GM19395 (cell line): ENCODE data around the gene PDSS2.
A peak's percentile ranks its signal among the peaks of the same experiment; 100 is the strongest.
"Not testable (repeated sequence)": the region's sequence is repeated elsewhere in the genome, so short reads cannot be mapped to it uniquely, and the experiment has no call there.

ENCODE experiments used
- ATAC-seq: cut with Tn5 transposase; IDR thresholded peaks from one replicate; pipeline ENCODE4 v1.9.1; 2021; ENCODE audit warnings: mild to moderate bottlenecking, moderate library complexity; ENCODE audit not compliant: unreplicated experiment

The PDSS2 gene

DNA sequence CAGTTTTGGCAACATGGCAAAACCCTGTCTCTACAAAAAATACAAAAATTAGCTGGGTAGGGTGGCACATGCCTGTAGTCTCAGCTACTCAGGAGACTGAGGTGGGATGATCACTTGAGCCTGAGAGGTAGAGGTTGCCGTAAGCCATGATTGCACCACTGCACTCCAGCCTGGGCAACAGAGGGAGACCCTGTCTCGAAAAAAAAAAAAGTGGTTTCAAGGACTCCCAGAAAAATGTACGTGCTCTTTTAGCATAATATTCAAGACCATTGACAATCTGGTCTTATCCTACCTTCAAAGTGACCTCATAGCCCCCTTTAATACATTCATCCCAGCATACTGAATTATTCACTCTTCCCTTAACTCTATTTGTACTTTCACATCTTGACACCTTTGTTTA, 16.0 kb upstream of the PDSS2 start:
- ATAC-seq = not testable (repeated sequence)

- ATAC-seq = no peak
Measured at GRCh38 chr6:107473660-107474059, 14.3 kb upstream of the PDSS2 start.

- no peak for ATAC-seq
Measured at GRCh38 chr6:107470364-107470763, 11.0 kb upstream of the PDSS2 start.

- no peak for ATAC-seq
Measured at GRCh38 chr6:107466062-107466461, 6.7 kb upstream of the PDSS2 start.

GRCh38 chr6:107460083-107460631, 793 bp upstream of the PDSS2 start:
- no peak for ATAC-seq

- peak; percentile 32 for ATAC-seq
Measured at GRCh38 chr6:107458672-107459282, 587 bp downstream of the PDSS2 start.

GRCh38 chr6:107448776-107449175, 10.6 kb downstream of the PDSS2 start:
- no peak for ATAC-seq

GRCh38 chr6:107447663-107448216, 11.6 kb downstream of the PDSS2 start:
- ATAC-seq = no peak

DNA sequence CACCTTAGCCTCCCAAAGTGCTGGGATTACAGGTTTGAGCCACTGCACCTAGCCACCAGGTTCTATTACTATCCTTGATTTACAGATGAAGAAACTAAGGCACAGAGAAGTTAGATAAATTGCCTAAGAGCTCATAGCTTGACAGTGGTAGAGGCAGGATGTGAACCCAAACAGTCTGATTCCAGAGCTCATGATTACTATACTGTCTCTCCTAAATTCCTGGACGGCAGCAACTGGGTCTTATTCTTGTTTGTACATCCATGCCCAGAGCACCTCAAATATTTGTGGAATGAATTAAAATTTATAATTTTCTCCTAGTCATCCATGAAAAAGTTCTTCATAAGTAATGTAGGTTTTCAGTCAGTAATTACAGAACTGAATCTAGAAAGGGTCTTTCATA, 15.1 kb downstream of the PDSS2 start:
- ATAC-seq = no peak

DNA sequence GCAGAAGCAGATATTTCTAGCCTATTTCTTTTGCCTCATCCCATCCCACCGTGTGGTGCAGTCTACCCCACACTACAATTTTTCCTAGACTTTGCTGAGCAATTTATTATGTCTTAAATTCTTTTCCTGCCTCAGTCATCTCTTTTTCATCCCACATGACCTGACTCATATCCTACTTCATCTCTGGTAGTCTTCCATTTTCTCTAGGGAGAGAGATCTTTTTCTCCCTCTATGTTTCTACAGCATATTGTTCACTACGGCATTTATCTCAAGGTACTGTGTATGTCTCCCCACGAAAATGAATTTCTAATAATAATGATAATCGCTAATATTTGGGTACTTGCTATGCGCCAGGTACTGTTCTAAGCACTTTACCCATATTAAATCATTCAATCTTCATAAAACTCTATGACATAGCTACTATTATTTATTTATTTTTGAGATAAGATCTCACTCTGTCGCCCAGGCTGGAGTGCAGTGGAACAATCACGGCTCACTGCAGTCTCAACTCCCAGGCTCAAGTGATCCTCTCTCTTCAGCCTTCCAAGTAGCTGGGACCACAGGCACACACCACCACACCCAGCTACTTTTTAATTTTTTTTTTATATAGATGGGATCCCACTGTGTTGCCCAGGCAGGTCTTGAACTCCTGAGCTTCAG, 15.6 kb downstream of the PDSS2 start:
- no peak for ATAC-seq

DNA sequence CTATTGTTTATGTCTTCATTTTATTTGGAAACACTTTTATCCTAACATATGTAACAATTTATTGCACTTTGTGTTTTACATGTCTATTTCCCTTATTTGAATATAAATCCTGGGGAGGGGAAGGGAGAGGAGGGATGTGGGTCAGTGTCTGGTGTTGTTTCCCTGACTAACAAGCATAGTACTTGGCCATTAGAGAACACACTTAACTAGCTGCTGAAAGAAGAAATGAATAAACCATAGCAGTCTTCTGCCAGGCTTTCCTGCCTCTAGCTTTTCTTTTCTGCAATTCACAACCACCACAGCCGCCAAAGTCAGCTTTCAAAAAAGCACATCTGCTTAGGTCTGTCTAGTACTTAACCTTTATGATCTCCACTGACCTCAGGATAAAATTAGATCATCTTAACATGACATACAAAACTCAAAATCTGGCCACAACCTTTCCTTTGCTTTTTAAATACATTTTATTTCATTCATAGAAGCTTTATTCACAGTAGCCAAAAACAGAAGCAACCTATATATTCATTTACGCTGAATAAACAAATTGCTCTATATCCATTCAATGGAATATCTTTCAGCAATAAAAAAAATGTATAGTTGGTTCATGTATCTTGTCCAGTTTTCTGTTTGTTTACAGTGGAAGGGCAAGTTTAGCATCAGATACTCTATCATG, 16.3 kb downstream of the PDSS2 start:
- no peak for ATAC-seq

DNA sequence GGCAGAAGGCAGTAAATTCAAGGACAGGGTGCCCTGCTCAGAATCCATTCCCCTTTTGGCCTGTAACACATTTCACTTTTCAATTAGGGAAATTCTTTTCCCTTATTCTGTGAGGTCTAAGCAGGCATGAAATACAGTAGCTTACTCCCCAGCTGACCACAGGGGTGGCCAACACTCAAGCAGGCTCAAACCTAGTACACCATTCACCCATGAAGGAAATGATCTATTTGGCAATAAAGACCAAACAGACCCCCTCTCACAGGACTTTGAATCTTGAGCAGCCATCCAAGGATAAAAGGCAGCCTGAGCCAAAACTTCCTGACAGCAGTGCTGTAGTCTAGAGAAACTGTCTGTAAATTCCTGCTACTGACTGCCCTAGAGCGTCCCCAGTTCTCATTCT, 17.7 kb downstream of the PDSS2 start:
- no peak for ATAC-seq

DNA sequence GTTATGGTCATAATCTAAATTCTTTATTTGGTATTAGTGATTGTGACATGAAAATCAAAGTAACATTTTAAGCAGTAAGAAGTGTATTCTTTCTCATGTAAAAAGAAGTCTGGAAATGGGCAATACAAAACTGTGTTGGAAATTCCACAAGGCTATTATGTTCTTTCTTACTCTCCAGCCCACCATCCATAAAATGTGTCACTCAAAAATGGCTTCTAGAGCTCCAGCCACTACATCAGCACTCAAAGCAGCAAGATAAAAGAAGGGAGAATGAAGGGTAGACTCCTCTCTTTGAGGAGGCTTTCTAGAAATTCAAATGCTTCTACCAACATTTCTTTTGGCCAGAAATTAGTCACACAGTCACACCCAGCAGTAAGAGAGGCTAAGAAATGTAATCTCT, 18.4 kb downstream of the PDSS2 start:
- no peak for ATAC-seq

DNA sequence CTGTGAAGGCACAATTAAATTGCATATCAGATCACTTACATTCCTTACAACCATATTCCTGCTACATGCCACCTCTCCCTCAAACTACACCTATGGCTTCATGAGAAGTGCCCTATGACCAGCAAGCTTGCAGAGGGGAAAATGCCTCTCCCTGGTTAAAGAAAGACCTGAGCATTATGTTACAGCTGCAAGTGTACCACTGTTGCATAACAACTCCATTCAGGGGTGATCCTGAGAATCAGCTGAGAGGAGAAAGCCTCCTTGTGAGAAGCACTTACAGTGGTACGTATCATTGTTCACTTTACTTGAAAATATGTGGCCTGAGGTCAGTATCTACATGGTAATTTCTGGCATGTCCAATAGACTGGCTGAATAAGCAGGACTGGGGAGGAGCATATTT, 20.0 kb downstream of the PDSS2 start:
- no peak for ATAC-seq

DNA sequence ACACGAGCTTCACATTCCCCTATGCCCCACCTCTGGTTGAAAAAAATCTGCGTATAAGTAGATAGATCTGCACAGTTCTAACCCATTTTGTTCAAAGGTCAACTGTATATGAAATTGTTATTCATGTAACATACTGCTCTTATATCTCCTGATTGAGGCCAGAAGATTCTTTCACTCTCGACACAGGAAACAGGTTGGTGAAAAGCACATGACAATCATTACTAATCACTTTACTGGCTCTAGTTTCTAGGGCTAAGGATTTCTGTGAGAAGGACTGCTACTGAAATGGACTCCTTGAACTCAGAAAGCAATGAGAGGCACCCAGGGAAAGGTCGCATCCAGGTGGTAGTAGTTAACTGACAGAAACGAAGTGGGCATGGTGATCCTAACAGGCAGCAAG, 21.7 kb downstream of the PDSS2 start:
- ATAC-seq = no peak

GRCh38 chr6:107436881-107437280, 22.5 kb downstream of the PDSS2 start:
- no peak for ATAC-seq

- no peak for ATAC-seq
Measured at GRCh38 chr6:107435798-107436197, 23.6 kb downstream of the PDSS2 start.

DNA sequence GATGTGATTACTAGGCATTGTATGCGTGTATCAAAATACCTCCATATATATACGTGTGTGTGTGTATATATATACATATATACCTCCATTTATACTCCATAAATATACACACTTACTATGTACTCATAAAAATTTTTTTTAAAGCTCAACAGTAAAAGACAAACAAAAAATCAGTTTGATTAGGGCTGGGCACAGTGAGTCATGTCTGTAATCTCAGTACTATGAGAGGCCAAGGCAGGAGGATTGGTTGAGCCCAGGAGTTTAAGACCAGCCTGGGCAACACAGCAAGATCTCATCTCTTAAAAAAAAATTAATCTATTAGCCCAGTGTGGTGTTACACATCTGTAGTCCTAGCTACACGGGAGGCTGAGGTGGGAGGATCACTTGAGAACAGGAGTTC, 24.6 kb downstream of the PDSS2 start:
- ATAC-seq = no peak

DNA sequence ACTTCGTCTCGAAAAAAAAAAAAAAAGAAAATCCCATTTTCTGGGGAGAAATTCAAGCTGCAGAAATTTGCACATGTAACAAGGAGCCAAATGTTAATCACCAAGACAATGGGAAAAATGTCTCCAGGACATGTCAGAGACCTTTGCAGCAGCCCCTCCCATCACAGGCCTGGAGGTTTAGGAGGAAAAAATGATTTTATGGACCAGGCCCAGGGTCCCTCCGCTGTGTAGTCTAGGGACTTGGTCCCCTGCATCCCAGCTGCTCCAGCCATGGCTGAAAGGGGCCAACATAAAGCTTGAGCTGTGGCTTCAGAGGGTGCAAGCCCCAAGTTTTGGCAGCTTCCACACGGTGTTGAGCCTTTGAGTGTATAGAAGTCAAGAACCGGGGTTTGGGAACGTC, 33.4 kb downstream of the PDSS2 start:
- not testable (repeated sequence) for ATAC-seq

GRCh38 chr6:107423474-107423990, 35.8 kb downstream of the PDSS2 start:
- ATAC-seq = no peak

DNA sequence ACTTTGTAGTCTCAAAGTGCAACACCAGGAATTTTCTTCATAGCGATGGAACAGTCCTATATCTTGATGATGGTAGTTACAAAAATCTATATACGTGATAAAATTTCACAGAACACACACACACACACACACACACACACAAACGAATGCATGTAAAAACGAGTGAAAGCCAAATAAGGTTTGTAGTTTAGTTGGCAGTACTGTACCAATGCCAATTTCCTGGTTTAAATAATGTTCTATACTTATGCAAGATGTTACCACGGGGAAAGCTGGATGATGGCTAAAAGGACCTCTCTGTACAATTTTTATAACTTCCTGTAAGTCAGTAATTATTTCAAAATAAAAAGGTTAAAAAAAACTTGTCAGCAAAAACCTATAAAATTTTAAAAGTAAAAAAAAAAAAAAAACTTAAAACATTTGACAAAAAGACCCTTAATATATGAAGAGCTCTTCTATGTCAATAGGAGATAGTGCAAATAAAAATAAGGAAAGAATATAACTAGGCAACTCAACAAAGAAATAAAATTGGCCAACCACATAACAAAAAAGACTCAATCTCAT, 37.6 kb downstream of the PDSS2 start:
- no peak for ATAC-seq
